HG03378 (cell line): ENCODE data around the gene WAS.
"Not testable (repeated sequence)": the region's sequence is repeated elsewhere in the genome, so short reads cannot be mapped to it uniquely, and the experiment has no call there.

Experiments
- ATAC-seq: cut with Tn5 transposase; IDR thresholded peaks from one replicate; pipeline ENCODE4 v1.9.1; 2021; ENCODE audit warnings: mild to moderate bottlenecking, moderate library complexity; ENCODE audit not compliant: unreplicated experiment

WAS gene

GRCh38 chrX:48683411-48683982 is at the start of gene WAS:
Gene WAS, plus strand, starts transcription at chrX:48683799. Its CDS starts 55 bp downstream, at chrX:48683854.
- peak; percentile 73 for ATAC-seq

DNA sequence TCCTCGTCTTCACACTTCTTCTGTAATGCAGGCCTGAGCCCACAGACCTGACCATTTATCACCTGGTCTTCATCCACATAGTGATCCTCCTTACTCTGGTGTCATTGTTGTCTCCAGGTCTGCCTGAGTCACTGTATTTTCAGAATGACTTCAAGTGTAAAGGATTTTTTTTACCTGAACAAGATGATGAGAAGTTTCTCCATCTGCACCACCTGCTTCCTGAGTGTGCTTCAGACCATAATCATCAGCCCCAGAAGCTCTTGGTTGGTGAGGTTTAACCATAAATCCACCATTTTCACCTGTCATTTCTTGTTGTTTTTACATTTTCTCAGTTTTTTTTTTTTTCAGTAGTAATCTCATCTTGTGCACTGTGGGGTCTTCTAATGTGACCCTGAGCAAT is 47.3 kb upstream of the WAS start:
- no peak for ATAC-seq

GRCh38 chrX:48636776-48637175 is 46.8 kb upstream of the WAS start:
- ATAC-seq = no peak

GRCh38 chrX:48645669-48646068 is 37.9 kb upstream of the WAS start:
- no peak for ATAC-seq

- ATAC-seq = no peak
Observed at GRCh38 chrX:48648336-48648751, 35.3 kb upstream of the WAS start.

GRCh38 chrX:48649102-48649501 is 34.5 kb upstream of the WAS start:
- no peak for ATAC-seq

DNA sequence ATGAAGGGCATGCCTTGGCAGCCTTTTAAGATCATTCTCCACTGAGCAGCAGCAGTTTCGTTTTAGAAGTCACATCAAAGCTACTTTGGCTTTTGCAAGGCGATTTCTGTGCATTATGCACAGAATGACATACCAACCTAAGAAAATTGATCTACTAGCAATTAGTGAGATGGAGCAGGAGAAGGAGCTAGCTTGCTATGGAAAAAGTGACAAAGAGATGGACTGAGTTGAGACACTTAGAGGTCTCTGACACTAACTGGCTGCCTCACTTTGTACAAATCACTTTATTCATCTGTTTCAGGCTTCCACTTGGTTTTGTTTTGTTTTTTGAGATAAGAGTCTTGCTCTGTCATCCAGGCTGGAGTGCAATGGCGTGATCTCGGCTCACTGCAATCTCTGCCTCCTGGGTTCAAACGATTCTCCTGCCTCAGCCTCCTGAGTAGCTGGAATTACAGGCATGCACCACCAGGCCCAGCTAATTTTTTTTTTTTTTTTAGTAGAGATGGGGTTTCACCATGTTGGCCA is 31.5 kb upstream of the WAS start:
- ATAC-seq = not testable (repeated sequence)

DNA sequence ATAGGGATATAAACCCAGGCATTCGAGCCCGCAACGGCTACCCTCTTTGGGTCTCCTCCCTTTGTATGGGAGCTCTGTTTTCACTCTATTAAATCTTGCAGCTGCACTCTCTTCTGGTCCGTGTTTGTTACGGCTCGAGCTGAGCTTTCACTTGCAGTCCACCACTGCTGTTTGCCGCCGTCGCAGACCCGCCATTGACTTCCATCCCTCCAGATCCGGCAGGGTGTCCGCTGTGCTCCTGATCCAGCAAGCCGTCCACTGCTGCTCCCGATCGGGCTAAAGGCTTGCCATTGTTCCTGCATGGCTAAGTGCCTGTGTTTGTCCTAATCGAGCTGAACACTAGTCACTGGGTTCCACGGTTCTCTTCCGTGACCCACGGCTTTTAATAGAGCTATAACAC is 28.9 kb upstream of the WAS start:
- not testable (repeated sequence) for ATAC-seq

GRCh38 chrX:48659686-48660085 is 23.9 kb upstream of the WAS start:
- ATAC-seq = not testable (repeated sequence)

DNA sequence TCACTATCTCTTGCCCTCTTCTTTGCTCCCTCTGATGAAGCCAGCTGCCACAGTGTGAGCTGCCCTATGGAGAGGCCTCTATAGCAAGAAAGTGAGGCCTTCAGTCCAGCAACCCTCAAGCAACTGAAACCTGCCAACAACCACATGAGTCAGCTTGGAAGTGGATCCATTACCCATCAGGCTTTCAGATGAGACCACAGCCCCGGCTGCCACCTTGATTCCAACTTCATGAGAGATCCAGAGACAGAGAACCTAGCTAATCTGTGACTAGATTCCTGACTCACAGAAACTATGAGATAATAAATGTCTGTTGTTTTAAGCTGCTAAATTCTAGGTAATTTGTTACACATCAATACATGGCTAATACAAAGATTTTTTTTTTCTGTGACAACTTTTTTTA is 20.4 kb upstream of the WAS start:
- ATAC-seq = no peak

- no peak for ATAC-seq
Observed at GRCh38 chrX:48664156-48664555, 19.4 kb upstream of the WAS start.

DNA sequence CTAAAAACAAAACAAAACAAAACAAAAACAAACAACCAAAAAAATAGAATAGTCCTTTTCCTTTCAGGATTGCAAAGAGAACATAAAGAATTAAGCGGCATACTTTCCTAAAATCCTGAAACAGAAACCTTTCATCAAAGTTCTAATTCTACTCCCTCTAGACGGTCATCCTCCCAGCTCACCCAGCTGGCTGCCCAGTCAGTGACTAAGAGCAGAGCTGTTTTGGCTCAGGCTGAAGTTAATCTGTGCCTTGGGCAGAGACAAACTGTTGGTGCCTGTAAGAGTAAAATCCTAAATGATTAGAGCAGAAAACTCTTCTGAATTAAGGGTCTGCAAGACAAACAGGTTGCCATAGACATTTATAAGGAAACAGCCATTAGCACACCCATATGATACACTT is 17.6 kb upstream of the WAS start:
- ATAC-seq = no peak

GRCh38 chrX:48666649-48667048 is 16.9 kb upstream of the WAS start:
- no peak for ATAC-seq

- no peak for ATAC-seq
Observed at GRCh38 chrX:48667509-48667908, 16.1 kb upstream of the WAS start.

DNA sequence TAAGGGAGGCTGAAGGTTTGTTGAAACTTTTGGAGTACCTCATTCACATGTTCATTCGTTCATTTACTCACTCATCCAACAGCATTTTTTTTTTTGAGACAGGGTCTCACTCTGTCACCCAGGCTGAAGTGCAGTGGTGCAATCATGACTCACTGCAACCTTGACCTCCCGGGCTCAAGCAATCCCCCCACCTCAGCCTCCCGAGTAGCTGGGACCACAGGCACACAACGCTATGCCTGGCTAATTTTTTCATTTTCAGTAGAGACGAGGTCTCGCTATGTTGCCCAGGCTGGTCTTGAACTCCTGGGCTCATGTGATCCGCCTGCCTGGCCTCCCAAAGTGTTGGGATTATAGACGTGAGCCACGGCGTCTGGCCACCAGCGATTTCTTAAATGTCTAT is 15.4 kb upstream of the WAS start:
- ATAC-seq = not testable (repeated sequence)

- peak; percentile 82 for ATAC-seq
Observed at GRCh38 chrX:48676106-48676892, 7.3 kb upstream of the WAS start.

DNA sequence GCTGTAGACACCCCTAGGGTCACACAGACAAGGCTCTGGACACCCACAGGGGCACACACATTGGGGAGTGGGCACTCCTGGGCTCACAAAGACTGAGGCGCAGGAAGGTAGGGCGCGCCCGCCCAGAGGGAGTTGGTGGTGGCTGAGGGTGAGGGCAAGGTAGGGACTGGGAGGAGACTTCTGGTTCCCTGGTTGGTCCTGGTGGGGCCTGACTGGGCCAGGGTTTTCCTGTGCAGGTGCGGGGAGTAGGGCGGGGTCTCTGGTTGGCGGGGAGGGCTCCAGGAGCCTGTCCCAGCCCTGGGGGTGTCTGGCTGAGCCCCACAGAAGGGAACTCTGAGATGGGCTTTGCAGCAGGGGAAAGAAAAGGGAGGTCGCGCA is 6.7 kb upstream of the WAS start:
- no peak for ATAC-seq

- ATAC-seq = no peak
Observed at GRCh38 chrX:48677516-48677915, 6.1 kb upstream of the WAS start.

- not testable (repeated sequence) for ATAC-seq
Observed at GRCh38 chrX:48680467-48680866, 3.1 kb upstream of the WAS start.

- not testable (repeated sequence) for ATAC-seq
Observed at GRCh38 chrX:48680925-48681324, 2.7 kb upstream of the WAS start.

DNA sequence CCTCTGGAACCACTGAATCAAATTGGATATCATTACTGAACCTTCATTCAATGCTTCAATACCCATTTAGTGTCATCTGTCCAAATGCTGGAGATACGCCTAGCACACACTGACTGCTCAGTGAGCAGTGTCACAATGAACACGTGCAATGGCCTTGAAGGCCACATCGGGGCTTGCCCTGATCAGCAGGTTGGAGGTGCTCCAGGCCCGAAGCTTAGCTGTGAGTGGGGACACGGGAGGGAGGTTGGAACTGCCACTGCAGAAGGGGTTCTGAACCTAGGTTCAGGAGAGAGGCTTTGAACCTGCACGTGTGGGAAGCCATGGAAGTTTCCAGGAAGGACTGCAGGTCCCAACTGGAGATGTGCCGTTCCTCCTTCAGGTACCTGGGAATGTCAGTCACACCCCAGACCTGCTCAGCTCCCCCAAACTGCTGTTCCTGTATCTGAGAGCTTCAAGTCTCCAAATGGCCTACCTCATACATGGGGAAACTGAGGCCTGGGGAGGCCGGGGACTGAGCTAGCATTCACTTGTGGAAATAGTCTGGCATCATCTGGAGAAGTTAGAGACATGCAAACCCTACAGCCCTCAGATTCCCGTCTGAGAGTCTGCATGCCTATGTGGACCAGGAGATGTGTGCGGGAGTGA is 1.9 kb upstream of the WAS start:
- ATAC-seq = no peak

- not testable (repeated sequence) for ATAC-seq
Observed at GRCh38 chrX:48682795-48683194, 804 bp upstream of the WAS start.
